ENCODE results near the gene C7orf33.

- TF ChIP-seq POLR2AphosphoS5 (IDR thresholded peaks at IDR 0.05): no peak
- no peak for TF ChIP-seq CTCF (IDR thresholded peaks at IDR 0.05)
- TF ChIP-seq POLR2A (IDR thresholded peaks at IDR 0.05): no peak
Measured at GRCh38 chr7:148545932-148546331, 44.6 kb upstream of the C7orf33 start.
